Measurements from ENCODE around the gene KNTC1. TPM values are rescaled to one million over a fixed set of nuclear protein-coding genes. Genes with fewer than 3 reads are reported as not detected.

The KNTC1 gene
- total RNA-seq, 1 donor from 2014 or later, result 64.0 TPM

- intact Hi-C loops (cut with micrococcal nuclease), result loop anchor here (2.0 to 5.0 kb wide), 5 partner anchors 47 to 421 kb away; partner anchors contain the start of genes CLIP1, HCAR1 and MLXIP
- ATAC-seq (ENCODE audit: low read depth), result no peak
- no peak for DNase-seq
- ChIA-PET CTCF (interaction anchor here (0.9 to 2.8 kb wide), 6 partner anchors 21 to 144 kb away, joined by 3 to 11 read pairs (median 6); partner anchors contain the start of genes CLIP1, KNTC1 and RSRC2), POLR2A (interaction anchor here (0.5 to 6.9 kb wide), 26 partner anchors 9 to 1965 kb away, joined by 3 to 202 read pairs (median 6); partner anchors contain the start of genes CLIP1, DENR, DIABLO and KNTC1)
- Mint-ChIP-seq H3K36me3 (ENCODE audit: low read depth) (peaks cover 46% of the 10 kb centered on the region), H3K27me3 (no peaks in the 10 kb centered on the region), H3K27ac (peak overlapping the region; percentile 97), H3K4me3 (peak overlapping the region; percentile 97), H3K4me1 (peaks cover 44% of the 10 kb centered on the region), H3K9me3 (no peaks in the 10 kb centered on the region)
- no peak for TF ChIP-seq CTCF (IDR thresholded peaks at IDR 0.05)
These were observed 26.9 kb upstream of the KNTC1 start for GRCh38 chr12:122499991-122500684.

DNA sequence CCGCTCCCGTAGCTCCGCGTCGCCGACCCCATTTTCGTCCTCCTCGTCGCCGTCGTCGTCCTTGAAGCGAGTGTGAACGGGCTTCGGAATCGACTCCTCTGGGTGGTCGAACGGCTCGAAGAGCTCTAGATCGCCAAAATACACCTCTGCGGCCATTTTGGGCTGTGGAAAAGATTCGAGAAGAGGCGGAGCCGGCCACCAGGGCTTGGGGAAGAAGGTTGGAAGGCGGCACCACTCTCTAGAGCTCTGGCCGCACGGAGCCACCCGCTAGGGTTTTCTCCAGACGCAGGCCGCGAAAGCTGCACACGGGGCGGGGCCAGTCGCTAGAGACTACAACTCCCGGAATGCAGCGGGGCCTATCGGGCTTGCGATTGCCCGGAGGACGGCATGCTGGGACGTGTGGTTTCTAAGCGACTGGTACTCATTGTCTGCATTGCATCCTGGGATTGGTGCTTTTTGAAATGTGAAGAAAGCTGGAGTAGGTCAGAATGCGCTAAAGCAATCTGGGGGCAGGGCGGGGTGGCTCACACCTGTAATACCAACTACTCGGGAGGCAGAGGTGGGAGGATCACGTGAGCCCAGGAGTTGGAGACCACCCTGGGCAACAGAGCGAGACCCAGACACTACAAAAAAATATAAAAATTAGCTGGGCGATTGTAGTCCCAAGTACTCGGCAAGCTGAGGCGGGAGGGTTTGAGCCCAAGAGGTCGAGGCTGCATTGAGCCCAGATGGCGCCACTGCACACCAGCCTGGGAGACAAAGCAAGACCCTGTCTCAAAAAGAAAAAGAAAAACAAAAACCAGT is 26.2 kb upstream of the KNTC1 start, which contains the start of gene ZCCHC8:
Gene ZCCHC8 (minus strand): TSS at position 248 of the 804 bp plus-strand sequence. CDS start 92 bp downstream, at position 156.
- Mint-ChIP-seq H3K4me1 (peaks cover 44% of the 10 kb centered on the region), H3K9me3 (no peaks in the 10 kb centered on the region), H3K36me3 (ENCODE audit: low read depth) (peaks cover 51% of the 10 kb centered on the region), H3K4me3 (peak within 1 kb of the TSS; percentile 97), H3K27ac (peak within 1 kb of the TSS; percentile 97), H3K27me3 (no peaks in the 10 kb centered on the region)
- DNase-seq (peak; percentile 89), ATAC-seq (ENCODE audit: low read depth) (peak; percentile 92)
- ChIA-PET POLR2A (interaction anchor here (0.5 to 6.9 kb wide), 33 partner anchors 9 to 1966 kb away, joined by 3 to 202 read pairs (median 5); partner anchors contain the start of genes CLIP1, DENR, DIABLO and KNTC1), CTCF (interaction anchor here (0.9 to 2.8 kb wide), 10 partner anchors 21 to 145 kb away, joined by 3 to 11 read pairs (median 3); partner anchors contain the start of genes CLIP1, KNTC1 and RSRC2)
- TF ChIP-seq CTCF (IDR thresholded peaks at IDR 0.05), result no peak
- intact Hi-C loops (cut with micrococcal nuclease), result loop anchor here (1.0 to 5.0 kb wide), 9 partner anchors 26 to 422 kb away; partner anchors contain the start of genes CLIP1, DENR, DIABLO and HCAR1

DNA sequence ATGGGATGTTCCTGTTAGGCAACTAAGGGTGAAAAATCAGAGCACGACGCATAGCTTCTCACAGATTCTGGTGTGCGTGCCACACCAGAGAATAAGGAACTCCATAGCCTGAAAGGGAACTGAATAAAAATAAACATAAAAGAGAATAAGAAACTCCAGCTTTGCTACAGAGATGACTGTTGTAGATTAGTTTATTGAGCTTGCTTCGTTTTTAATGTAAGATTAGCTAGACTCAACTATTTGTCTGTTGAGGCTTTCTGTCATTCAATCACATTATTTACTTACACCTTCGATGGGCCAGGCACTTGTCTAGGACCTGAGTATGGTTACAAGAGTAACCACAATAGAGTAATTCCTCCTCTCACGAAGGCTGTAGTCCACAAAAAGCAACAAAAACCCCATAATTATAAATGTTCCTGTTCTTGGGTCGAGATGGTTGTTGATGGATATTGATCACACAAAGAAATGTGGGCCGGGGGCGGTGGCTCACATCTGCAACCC is 25.5 kb upstream of the KNTC1 start:
- H3K27me3 Mint-ChIP-seq, result no peaks in the 10 kb centered on the region
- peak overlapping the region; percentile 97 for H3K4me3 Mint-ChIP-seq
- DNase-seq, result no peak
- POLR2A ChIA-PET, result interaction anchor here (0.5 to 6.9 kb wide), 35 partner anchors 9 to 1967 kb away, joined by 3 to 202 read pairs (median 5); partner anchors contain the start of genes CLIP1, DENR, DIABLO and KNTC1
- CTCF ChIA-PET, result interaction anchor here (0.9 to 2.8 kb wide), 9 partner anchors 20 to 146 kb away, joined by 3 to 11 read pairs (median 3); partner anchors contain the start of genes KNTC1 and RSRC2
- peaks cover 56% of the 10 kb centered on the region for H3K36me3 Mint-ChIP-seq (ENCODE audit: low read depth)
- H3K27ac Mint-ChIP-seq, result peak overlapping the region; percentile 97
- no peak for TF ChIP-seq CTCF (IDR thresholded peaks at IDR 0.05)
- H3K4me1 Mint-ChIP-seq, result peaks cover 43% of the 10 kb centered on the region
- intact Hi-C loops (cut with micrococcal nuclease), result loop anchor here (1.0 to 5.0 kb wide), 9 partner anchors 26 to 423 kb away; partner anchors contain the start of genes CLIP1, DENR, DIABLO and HCAR1
- no peak for ATAC-seq (ENCODE audit: low read depth)
- H3K9me3 Mint-ChIP-seq, result no peaks in the 10 kb centered on the region

GRCh38 chr12:122503147-122503751 is 23.8 kb upstream of the KNTC1 start:
- Mint-ChIP-seq H3K36me3 (ENCODE audit: low read depth) (peaks cover 65% of the 10 kb centered on the region), H3K27ac (peak overlapping the region; percentile 59), H3K4me3 (no peak overlapping the region), H3K4me1 (peaks cover 36% of the 10 kb centered on the region), H3K27me3 (no peaks in the 10 kb centered on the region), H3K9me3 (no peaks in the 10 kb centered on the region)
- POLR2A ChIA-PET, result interaction anchor here (0.7 to 6.9 kb wide), 2 partner anchors 21 to 104 kb away, joined by 3 to 202 read pairs; partner anchors contain the start of genes KNTC1 and RSRC2
- DNase-seq, result no peak
- no peak for ATAC-seq (ENCODE audit: low read depth)
- TF ChIP-seq CTCF (IDR thresholded peaks at IDR 0.05), result no peak
- intact Hi-C loops (cut with micrococcal nuclease), result loop anchor here (5.0 kb wide), 2 partner anchors 229 to 319 kb away; partner anchors contain the start of gene HCAR1
- CTCF ChIA-PET, result no interaction called here

Data from activated B cell treated with CpG ODN at 0.5 μM for 24 hours (primary cell).